Adrenal gland (tissue), 5 donors: ENCODE measurements around the gene FADS3.

Experiments
- CTCF ChIP-seq, 6 experiments: fragments of 450-650 bp in 4 of 6; fragments of 200-600 bp in 2 of 6; sonication (generic) in 1 of 6; IDR thresholded peaks; 1 replicate in 5 of 6; 2 replicates in 1 of 6; pipeline versions ENCODE4 v1.5.1 to v1.8.0; 2016 to 2021; ENCODE audit warnings: antibody characterized with exemption in 6 of 6, mild to moderate bottlenecking in 2 of 6, moderate library complexity in 1 of 6
- POLR2A ChIP-seq, 2 donors: fragments of 450-650 bp; IDR thresholded peaks; one replicate each; pipeline ENCODE4 v1.6.1; 2017; ENCODE audit warnings: antibody characterized with exemption in 2 of 2, mild to moderate bottlenecking in 2 of 2, moderate library complexity in 1 of 2
- donor health status: DM: no; HTN: no; CAD: no.

GRCh38 chr11:61879152-61879551 lies 12.2 kb downstream of the FADS3 start:
- TF ChIP-seq POLR2A (IDR thresholded peaks at IDR 0.05) (no peak), CTCF (IDR thresholded peaks at IDR 0.05) (no peak)
